Right kidney (tissue), 1 donor: ENCODE measurements around the gene EMILIN2.
A peak's percentile ranks its signal among the peaks of the same experiment; 100 is the strongest.

Source experiments
- DNase-seq: peaks from one replicate; pipeline ENCODE4 v3.0.0-alpha.2; 2016

The EMILIN2 gene

DNA sequence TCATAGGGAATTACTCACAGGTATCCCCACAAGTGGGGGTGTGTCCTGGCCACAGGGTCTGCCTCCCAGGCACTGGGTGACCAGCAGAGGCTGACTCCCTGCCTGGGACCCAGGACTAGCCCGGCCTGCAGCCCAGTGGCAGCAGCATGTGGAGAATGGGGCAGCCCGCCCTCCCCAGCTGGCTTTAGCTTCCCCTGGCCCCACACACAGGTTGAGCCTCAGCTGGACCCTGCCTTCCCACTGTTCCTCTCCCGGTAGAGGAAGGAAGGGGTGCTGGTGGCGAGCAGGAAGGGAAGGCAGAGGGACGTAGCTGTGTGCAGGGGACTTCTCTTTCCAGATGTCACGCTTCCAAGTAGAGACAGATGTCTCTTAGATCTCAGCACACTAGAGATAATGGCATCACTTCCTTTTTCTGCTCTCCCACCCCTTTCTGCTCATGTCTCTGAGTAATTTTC lies 51.4 kb downstream of the EMILIN2 start:
- no peak for DNase-seq

GRCh38 chr18:2900684-2901422 lies 54.0 kb downstream of the EMILIN2 start:
- DNase-seq = no peak

- no peak for DNase-seq
Measured at GRCh38 chr18:2901423-2901985, 54.7 kb downstream of the EMILIN2 start.

- no peak for DNase-seq
Measured at GRCh38 chr18:2902327-2902726, 55.5 kb downstream of the EMILIN2 start.

GRCh38 chr18:2903006-2903405 lies 56.2 kb downstream of the EMILIN2 start:
- DNase-seq = no peak

- peak; percentile 84 for DNase-seq
Measured at GRCh38 chr18:2905854-2906703, 59.3 kb downstream of the EMILIN2 start.

DNA sequence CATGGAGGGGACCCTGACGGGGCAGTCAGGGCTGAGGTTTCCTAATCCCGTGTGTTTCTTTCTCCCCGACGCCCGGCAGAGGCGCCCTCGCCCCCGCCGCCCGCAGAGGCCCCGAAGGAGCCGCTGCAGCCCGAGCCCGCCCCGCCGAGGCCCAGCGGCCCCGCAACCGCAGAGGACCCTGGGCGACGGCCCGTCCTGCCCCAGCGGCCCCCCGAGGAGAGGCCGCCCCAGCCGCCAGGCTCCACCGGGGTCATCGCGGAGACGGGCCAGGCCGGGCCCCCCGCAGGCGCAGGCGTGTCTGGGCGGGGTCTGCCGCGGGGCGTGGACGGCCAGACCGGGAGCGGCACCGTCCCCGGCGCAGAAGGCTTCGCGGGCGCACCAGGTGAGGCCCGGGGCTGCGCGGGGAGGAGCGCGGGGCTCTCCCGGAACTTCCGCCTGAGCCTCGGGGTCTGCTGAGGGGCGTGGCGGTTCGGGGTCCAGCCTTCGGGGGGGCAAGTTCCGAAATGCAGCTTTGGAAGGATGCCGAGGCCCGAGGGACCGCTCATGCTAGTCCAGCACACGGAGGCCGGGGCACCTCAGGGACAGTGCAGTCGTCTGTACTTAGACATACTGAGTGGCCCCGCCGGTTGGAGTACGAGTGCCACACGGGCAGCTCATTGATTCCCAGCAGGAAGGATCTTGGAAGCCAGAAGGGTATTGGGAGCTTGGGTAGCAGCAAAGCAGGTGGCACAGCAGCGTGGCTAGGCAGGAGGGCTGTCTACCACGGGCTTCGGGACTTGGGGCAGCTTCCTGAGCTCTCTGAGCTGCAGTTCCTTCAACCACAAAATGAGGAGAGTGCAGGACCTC lies 60.1 kb downstream of the EMILIN2 start:
- peak; percentile 60 for DNase-seq

GRCh38 chr18:2907550-2908135 lies 60.8 kb downstream of the EMILIN2 start:
- DNase-seq = no peak

DNA sequence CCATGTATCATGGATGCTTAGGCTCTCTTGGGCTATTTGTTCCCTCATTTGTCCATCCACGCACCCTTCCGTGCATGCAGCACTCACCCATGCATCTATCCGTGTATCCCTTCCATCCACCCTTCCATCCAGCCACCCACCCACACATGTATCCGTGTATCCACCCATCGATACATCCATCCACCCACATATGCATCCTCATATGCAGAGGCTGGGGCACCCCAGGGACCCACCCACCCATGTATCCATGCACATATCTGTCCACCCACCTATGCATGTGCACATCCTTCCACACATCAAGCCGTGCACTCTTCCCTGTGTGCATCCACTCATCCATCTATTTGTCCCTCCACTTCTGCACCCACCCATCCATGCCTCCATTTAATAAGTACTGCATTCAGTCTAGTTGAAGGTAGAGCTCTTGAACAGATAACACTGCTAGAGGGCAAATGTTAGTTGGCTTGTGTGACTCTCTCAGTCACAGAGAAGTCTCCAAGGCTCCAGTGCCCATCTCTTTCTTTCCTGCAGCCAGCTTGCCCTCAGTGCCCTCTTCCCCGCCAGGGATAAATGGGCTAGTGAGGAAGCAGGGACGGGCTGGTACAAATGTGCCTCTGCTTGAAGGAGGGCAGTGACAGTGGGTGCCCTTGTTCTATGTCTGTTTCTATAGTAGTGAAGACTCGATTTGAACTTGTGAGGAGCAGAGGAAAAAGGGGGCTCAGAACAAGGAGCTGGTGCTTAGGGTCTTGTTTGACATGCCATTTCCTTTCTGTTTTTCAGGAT lies 61.5 kb downstream of the EMILIN2 start:
- no peak for DNase-seq

DNA sequence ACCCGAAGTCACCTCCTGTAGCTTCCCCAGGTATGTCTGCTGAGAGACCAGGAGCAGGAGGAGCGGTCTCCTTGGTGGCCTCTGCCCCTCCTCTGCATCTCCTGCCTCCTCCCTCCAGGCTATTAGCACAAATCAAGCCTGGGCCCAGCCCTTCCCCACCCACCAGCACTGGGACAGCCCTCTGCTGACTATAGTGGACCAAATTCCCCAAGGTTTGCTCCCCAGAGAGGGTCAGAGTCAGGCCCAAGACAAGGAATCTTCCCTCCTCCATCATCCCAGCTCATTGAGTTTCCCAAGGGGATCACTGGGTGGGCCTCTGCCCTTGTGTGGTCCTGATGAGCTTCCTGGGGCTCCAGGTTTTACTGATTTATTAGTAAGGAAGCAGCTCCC lies 62.1 kb downstream of the EMILIN2 start:
- DNase-seq = no peak

DNA sequence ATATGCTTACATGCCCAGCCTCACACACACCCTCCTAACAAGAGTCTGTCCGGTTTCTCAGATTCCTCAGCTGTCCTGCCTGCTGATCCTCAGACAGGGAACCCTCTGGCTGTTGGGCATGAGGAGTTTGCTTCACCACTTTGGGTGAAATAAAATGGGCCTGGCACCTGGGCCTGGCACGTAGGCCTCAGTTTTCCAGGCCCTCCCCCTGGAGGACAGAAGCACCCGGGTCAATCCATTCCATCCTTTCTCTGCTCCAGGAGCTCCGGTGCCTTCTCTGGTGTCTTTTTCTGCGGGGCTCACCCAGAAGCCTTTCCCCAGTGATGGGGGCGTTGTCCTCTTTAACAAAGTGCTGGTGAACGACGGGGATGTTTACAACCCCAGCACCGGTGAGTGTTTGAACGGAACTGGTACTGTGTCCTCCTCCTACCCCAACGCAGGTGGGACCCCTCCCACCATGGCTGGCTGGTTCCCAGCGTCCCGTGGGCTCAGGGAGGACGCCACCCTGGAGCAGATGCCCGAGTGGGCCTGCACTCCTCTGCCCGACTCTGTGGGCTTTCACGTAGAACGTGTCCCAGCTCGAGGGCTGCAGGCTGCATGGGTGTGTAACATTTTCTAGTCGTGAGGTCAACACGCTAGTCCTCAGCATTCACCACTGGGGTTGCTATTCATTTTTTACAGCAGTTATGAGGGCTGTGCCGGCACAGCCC lies 62.8 kb downstream of the EMILIN2 start:
- no peak for DNase-seq

DNA sequence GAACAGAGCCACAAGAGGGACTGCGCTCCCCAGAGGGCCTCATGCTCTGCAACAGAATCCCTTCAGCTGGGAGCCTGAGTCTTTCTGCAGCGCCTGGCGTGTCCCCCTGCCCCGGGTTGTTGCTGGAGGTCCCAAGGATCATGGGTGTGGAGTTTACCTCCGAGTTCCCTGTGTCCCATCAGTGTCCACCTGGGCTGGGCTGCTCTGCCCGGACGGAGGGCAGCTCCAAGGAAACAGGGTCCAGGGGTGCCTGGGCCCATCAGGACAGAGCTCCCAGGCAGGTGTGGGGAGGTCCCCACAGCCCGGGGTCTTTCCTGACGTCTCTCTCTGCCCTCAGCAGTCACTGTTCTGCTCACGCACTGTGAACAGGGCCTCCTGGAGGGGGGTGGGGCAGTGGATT lies 63.5 kb downstream of the EMILIN2 start:
- no peak for DNase-seq

GRCh38 chr18:2910751-2911425 lies 64.1 kb downstream of the EMILIN2 start:
- no peak for DNase-seq

DNA sequence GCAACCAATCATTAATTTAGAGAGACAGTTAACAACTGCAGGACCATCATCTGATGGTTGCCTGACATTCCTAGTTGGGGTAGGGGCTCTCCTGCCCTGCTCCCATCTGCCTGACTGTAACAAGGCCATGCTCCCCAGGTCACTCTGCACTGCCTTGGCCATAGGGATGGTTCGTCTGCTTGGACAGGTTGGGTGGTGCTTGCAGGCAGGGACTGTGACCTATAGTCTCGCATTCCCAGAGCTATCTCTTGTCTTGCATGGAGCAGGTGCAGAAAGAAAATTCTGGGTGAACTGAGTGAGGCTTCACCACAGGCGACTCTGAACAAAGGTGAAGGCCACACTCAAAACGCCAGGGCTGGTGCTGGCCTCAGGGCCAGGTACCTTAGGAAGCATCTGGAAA lies 64.7 kb downstream of the EMILIN2 start:
- DNase-seq = no peak

GRCh38 chr18:2912357-2913299 lies 65.8 kb downstream of the EMILIN2 start:
- no peak for DNase-seq

DNA sequence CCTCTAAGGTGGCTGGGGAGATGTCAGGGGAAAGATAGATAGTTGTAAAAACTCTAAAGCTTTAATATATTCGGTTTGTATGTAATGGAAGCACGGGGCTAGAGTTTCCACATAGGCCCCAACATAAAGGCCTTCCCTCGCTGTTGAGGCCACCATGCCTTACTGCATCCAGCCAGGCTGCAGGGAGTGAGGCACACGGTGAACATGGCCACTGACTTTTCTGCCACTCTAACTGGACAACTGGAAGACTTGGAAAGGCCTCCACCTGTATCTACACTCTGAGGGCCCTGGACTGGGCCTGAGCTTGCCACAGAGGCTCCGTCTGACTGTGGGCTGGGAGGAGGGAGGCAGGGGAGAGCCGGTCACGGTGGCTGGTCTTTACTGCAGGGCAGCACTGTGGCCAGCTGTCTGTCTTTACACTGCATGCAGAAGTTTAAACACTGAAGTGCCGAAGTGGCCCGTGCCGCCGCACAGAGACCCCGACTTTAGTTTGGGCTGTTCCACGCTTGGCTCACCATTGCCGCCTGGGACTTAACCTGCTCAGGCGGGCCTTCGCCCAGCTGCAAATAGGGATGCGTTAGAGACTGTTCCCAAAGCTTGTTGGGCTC lies 66.7 kb downstream of the EMILIN2 start:
- peak; percentile 59 for DNase-seq

DNA sequence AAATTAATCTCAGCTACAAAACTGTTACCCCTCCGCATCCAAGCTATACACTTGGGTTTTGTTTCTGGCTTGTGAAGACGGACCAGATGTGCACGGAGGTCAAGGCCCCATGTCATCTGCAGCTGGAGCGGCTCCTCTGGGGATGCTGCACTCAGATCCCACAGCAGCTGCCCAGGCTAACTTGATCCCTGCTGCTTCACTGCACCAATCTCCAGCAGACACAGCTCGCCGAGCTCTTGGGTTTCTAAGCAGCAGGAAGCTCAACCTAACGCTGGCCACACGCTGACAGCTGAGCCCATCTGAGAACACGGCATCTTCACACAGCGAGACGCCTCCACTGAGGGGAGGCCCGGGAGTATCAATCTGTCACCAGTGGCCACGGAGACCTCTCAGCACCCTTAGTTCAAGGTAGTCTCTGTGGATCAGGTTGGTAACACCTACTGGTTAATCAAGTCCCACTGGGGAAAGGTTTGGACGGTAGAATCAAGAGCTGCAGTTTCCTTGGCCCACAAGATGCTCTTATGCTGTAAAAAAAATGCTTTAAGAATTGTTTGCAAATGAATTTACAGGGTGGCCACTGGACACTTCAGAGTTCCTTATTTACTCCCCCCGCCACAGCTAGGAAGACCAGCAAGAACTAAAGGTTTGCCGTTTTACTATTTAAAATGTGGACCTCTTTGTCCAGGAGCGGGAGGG lies 67.5 kb downstream of the EMILIN2 start:
- no peak for DNase-seq

- no peak for DNase-seq
Measured at GRCh38 chr18:2914881-2915240, 68.1 kb downstream of the EMILIN2 start.
